Measurements from ENCODE around the gene MTARC2.

DNA sequence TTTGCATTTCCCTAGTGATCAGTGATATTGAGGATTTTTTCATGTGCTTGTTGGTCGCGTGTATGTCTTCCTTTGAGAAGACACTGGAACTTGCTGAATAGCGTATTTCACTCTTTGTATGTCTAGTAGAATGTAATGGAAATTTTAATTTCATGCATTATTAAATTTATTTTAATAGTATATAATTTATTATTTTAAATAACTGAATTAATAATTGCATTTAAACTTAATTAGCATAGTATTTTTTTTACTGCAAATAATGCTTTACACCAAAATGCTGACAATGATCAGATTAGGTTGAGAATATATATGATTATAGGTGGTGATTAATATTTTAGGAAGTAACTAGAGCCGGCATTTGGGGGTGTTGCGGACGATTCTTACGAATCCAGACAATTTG is 28.1 kb downstream of the MTARC2 start:
- TF ChIP-seq POLR2AphosphoS5 (IDR thresholded peaks at IDR 0.05; ENCODE audit: low read depth, low read length): no peak
- no peak for TF ChIP-seq POLR2A (IDR thresholded peaks at IDR 0.05; ENCODE audit: low read depth, low read length)
- TF ChIP-seq TAF1 (IDR thresholded peaks at IDR 0.05; ENCODE audit: borderline replicate concordance, low read depth, low read length): no peak
